ENCODE data around the gene GLI2.

The GLI2 gene

GRCh38 chr2:120735746-120736170, at the start of gene GLI2:
TSS of gene GLI2 (plus strand) at chr2:120735868. CDS start at chr2:120797321, 61,453 bp downstream.
- Mint-ChIP-seq H3K36me3 (ENCODE audit: insufficient read depth) (no peaks in the 10 kb centered on the region), H3K9me3 (no peaks in the 10 kb centered on the region), H3K4me3 (no peak within 1 kb of the TSS), H3K4me1 (no peaks in the 10 kb centered on the region), H3K27me3 (peaks cover 75% of the 10 kb centered on the region), H3K27ac (ENCODE audit: low read depth) (no peak within 1 kb of the TSS)
- no peak for ATAC-seq (replicated peaks; ENCODE audit: extremely low read depth, poor library complexity, severe bottlenecking)
- no peak for DNase-seq (ENCODE audit: low spot score in 2 of 2)

- no peak for DNase-seq (ENCODE audit: low spot score in 2 of 2)
- Mint-ChIP-seq H3K36me3 (ENCODE audit: insufficient read depth) (peaks cover 2% of the 10 kb centered on the region), H3K27me3 (peaks cover 52% of the 10 kb centered on the region), H3K4me1 (no peaks in the 10 kb centered on the region), H3K27ac (ENCODE audit: low read depth) (no peak overlapping the region), H3K4me3 (no peak overlapping the region), H3K9me3 (no peaks in the 10 kb centered on the region)
- ATAC-seq (replicated peaks; ENCODE audit: extremely low read depth, poor library complexity, severe bottlenecking), result no peak
Observed at GRCh38 chr2:120685974-120686297, 49.7 kb upstream of the GLI2 start.

- H3K9me3 Mint-ChIP-seq, result no peaks in the 10 kb centered on the region
- DNase-seq (ENCODE audit: low spot score in 2 of 2) (no peak), ATAC-seq (replicated peaks; ENCODE audit: extremely low read depth, poor library complexity, severe bottlenecking) (no peak)
- no peaks in the 10 kb centered on the region for H3K36me3 Mint-ChIP-seq (ENCODE audit: insufficient read depth)
- H3K4me1 Mint-ChIP-seq, result no peaks in the 10 kb centered on the region
- H3K27ac Mint-ChIP-seq (ENCODE audit: low read depth), result no peak overlapping the region
- peaks cover 52% of the 10 kb centered on the region for H3K27me3 Mint-ChIP-seq
- no peak overlapping the region for H3K4me3 Mint-ChIP-seq
Observed at GRCh38 chr2:120686511-120687168, 49.0 kb upstream of the GLI2 start.

GRCh38 chr2:120687210-120687609, 48.5 kb upstream of the GLI2 start:
- Mint-ChIP-seq H3K27me3 (peaks cover 51% of the 10 kb centered on the region), H3K4me1 (no peaks in the 10 kb centered on the region), H3K9me3 (no peaks in the 10 kb centered on the region), H3K4me3 (no peak overlapping the region), H3K27ac (ENCODE audit: low read depth) (no peak overlapping the region), H3K36me3 (ENCODE audit: insufficient read depth) (no peaks in the 10 kb centered on the region)
- ATAC-seq (replicated peaks; ENCODE audit: extremely low read depth, poor library complexity, severe bottlenecking), result no peak
- no peak for DNase-seq (ENCODE audit: low spot score in 2 of 2)

GRCh38 chr2:120690521-120690920, 45.1 kb upstream of the GLI2 start:
- ATAC-seq (replicated peaks; ENCODE audit: extremely low read depth, poor library complexity, severe bottlenecking), result no peak
- no peak for DNase-seq (ENCODE audit: low spot score in 2 of 2)
- peaks cover 55% of the 10 kb centered on the region for H3K27me3 Mint-ChIP-seq
- no peaks in the 10 kb centered on the region for H3K36me3 Mint-ChIP-seq (ENCODE audit: insufficient read depth)
- no peak overlapping the region for H3K27ac Mint-ChIP-seq (ENCODE audit: low read depth)
- no peak overlapping the region for H3K4me3 Mint-ChIP-seq
- H3K9me3 Mint-ChIP-seq, result no peaks in the 10 kb centered on the region
- H3K4me1 Mint-ChIP-seq, result peaks cover 3% of the 10 kb centered on the region

GRCh38 chr2:120691410-120691809, 44.3 kb upstream of the GLI2 start:
- no peaks in the 10 kb centered on the region for H3K36me3 Mint-ChIP-seq (ENCODE audit: insufficient read depth)
- DNase-seq (ENCODE audit: low spot score in 2 of 2), result no peak
- no peak overlapping the region for H3K4me3 Mint-ChIP-seq
- no peak overlapping the region for H3K27ac Mint-ChIP-seq (ENCODE audit: low read depth)
- peaks cover 64% of the 10 kb centered on the region for H3K27me3 Mint-ChIP-seq
- no peaks in the 10 kb centered on the region for H3K9me3 Mint-ChIP-seq
- peaks cover 4% of the 10 kb centered on the region for H3K4me1 Mint-ChIP-seq
- ATAC-seq (replicated peaks; ENCODE audit: extremely low read depth, poor library complexity, severe bottlenecking), result no peak

GRCh38 chr2:120692691-120693090, 43.0 kb upstream of the GLI2 start:
- H3K27me3 Mint-ChIP-seq, result peaks cover 76% of the 10 kb centered on the region
- no peaks in the 10 kb centered on the region for H3K36me3 Mint-ChIP-seq (ENCODE audit: insufficient read depth)
- H3K27ac Mint-ChIP-seq (ENCODE audit: low read depth), result no peak overlapping the region
- no peaks in the 10 kb centered on the region for H3K9me3 Mint-ChIP-seq
- ATAC-seq (replicated peaks; ENCODE audit: extremely low read depth, poor library complexity, severe bottlenecking) (no peak), DNase-seq (ENCODE audit: low spot score in 2 of 2) (no peak)
- H3K4me1 Mint-ChIP-seq, result peaks cover 4% of the 10 kb centered on the region
- H3K4me3 Mint-ChIP-seq, result no peak overlapping the region

- H3K27ac Mint-ChIP-seq (ENCODE audit: low read depth), result no peak overlapping the region
- H3K36me3 Mint-ChIP-seq (ENCODE audit: insufficient read depth), result no peaks in the 10 kb centered on the region
- peaks cover 4% of the 10 kb centered on the region for H3K4me1 Mint-ChIP-seq
- no peaks in the 10 kb centered on the region for H3K9me3 Mint-ChIP-seq
- peaks cover 79% of the 10 kb centered on the region for H3K27me3 Mint-ChIP-seq
- no peak overlapping the region for H3K4me3 Mint-ChIP-seq
- no peak for ATAC-seq (replicated peaks; ENCODE audit: extremely low read depth, poor library complexity, severe bottlenecking)
- no peak for DNase-seq (ENCODE audit: low spot score in 2 of 2)
Observed at GRCh38 chr2:120693121-120693520, 42.5 kb upstream of the GLI2 start.

GRCh38 chr2:120694034-120694433, 41.6 kb upstream of the GLI2 start:
- ATAC-seq (replicated peaks; ENCODE audit: extremely low read depth, poor library complexity, severe bottlenecking) (no peak), DNase-seq (ENCODE audit: low spot score in 2 of 2) (no peak)
- Mint-ChIP-seq H3K9me3 (no peaks in the 10 kb centered on the region), H3K4me3 (no peak overlapping the region), H3K36me3 (ENCODE audit: insufficient read depth) (no peaks in the 10 kb centered on the region), H3K27ac (ENCODE audit: low read depth) (no peak overlapping the region), H3K4me1 (peaks cover 4% of the 10 kb centered on the region), H3K27me3 (peaks cover 80% of the 10 kb centered on the region)

- no peak overlapping the region for H3K27ac Mint-ChIP-seq (ENCODE audit: low read depth)
Observed at GRCh38 chr2:120697471-120697870, 38.2 kb upstream of the GLI2 start.

GRCh38 chr2:120699292-120699691, 36.4 kb upstream of the GLI2 start:
- Mint-ChIP-seq H3K27ac (ENCODE audit: low read depth) (no peak overlapping the region), H3K36me3 (ENCODE audit: insufficient read depth) (no peaks in the 10 kb centered on the region), H3K4me1 (peaks cover 4% of the 10 kb centered on the region), H3K27me3 (peaks cover 73% of the 10 kb centered on the region), H3K4me3 (no peak overlapping the region), H3K9me3 (no peaks in the 10 kb centered on the region)
- no peak for DNase-seq (ENCODE audit: low spot score in 2 of 2)
- ATAC-seq (replicated peaks; ENCODE audit: extremely low read depth, poor library complexity, severe bottlenecking), result no peak

More at GRCh38 chr2:120697471-120697870, 38.2 kb upstream of the GLI2 start:
- no peak overlapping the region for H3K4me3 Mint-ChIP-seq
- no peaks in the 10 kb centered on the region for H3K36me3 Mint-ChIP-seq (ENCODE audit: insufficient read depth)
- H3K27me3 Mint-ChIP-seq, result peaks cover 73% of the 10 kb centered on the region
- ATAC-seq (replicated peaks; ENCODE audit: extremely low read depth, poor library complexity, severe bottlenecking) (no peak), DNase-seq (ENCODE audit: low spot score in 2 of 2) (no peak)
- peaks cover 4% of the 10 kb centered on the region for H3K4me1 Mint-ChIP-seq
- no peaks in the 10 kb centered on the region for H3K9me3 Mint-ChIP-seq

- peaks cover 63% of the 10 kb centered on the region for H3K27me3 Mint-ChIP-seq
- DNase-seq (ENCODE audit: low spot score in 2 of 2) (no peak), ATAC-seq (replicated peaks; ENCODE audit: extremely low read depth, poor library complexity, severe bottlenecking) (no peak)
- no peaks in the 10 kb centered on the region for H3K4me1 Mint-ChIP-seq
- no peaks in the 10 kb centered on the region for H3K9me3 Mint-ChIP-seq
- H3K27ac Mint-ChIP-seq (ENCODE audit: low read depth), result no peak overlapping the region
- H3K4me3 Mint-ChIP-seq, result no peak overlapping the region
- no peaks in the 10 kb centered on the region for H3K36me3 Mint-ChIP-seq (ENCODE audit: insufficient read depth)
Observed at GRCh38 chr2:120700659-120701058, 35.0 kb upstream of the GLI2 start.

- Mint-ChIP-seq H3K9me3 (no peaks in the 10 kb centered on the region), H3K36me3 (ENCODE audit: insufficient read depth) (no peaks in the 10 kb centered on the region), H3K4me3 (no peak overlapping the region), H3K27ac (ENCODE audit: low read depth) (no peak overlapping the region), H3K27me3 (peaks cover 63% of the 10 kb centered on the region), H3K4me1 (no peaks in the 10 kb centered on the region)
- ATAC-seq (replicated peaks; ENCODE audit: extremely low read depth, poor library complexity, severe bottlenecking), result no peak
- no peak for DNase-seq (ENCODE audit: low spot score in 2 of 2)
Observed at GRCh38 chr2:120701096-120701495, 34.6 kb upstream of the GLI2 start.

All from central memory CD8-positive, alpha-beta T cell (primary cell).